HFFc6 (cell line): ENCODE results near the gene MEST. TPM values are rescaled to one million over a fixed set of nuclear protein-coding genes. Genes with fewer than 3 reads are reported as not detected.
"Not testable (repeated sequence)": the region's sequence is repeated elsewhere in the genome, so short reads cannot be mapped to it uniquely, and the experiment has no call there.

Experiments used
- DNase-seq: peaks from one replicate; pipeline ENCODE4 v3.0.0-alpha.2; 2018
- H3K27ac Mint-ChIP-seq: 2 replicates; pipeline ENCODE4 v1.8.0; 2020; ENCODE audit warnings: mild to moderate bottlenecking, mixed read lengths
- H3K27me3 Mint-ChIP-seq: 2 replicates; pipeline ENCODE4 v1.8.0; 2021; ENCODE audit warnings: mild to moderate bottlenecking, moderate library complexity, mixed read lengths; ENCODE audit not compliant: insufficient read depth
- H3K36me3 Mint-ChIP-seq: 2 replicates; pipeline ENCODE4 v1.8.0; 2021; ENCODE audit warnings: low read depth, mixed read lengths
- H3K4me1 Mint-ChIP-seq: 2 replicates; pipeline ENCODE4 v1.8.0; 2020; ENCODE audit warnings: low read depth, mixed read lengths
- H3K4me3 Mint-ChIP-seq: 2 replicates; pipeline ENCODE4 v1.8.0; 2020; ENCODE audit warnings: mild to moderate bottlenecking, moderate library complexity, mixed read lengths
- H3K9me3 Mint-ChIP-seq: 2 replicates; pipeline ENCODE4 v1.8.0; 2020; ENCODE audit warnings: mild to moderate bottlenecking, mixed read lengths
- CTCF ChIP-seq: fragments of 200-600 bp; sonication (generic); IDR thresholded peaks from 2 replicates; pipeline ENCODE4 v1.5.0; 2021; ENCODE audit warnings: antibody characterized with exemption, mild to moderate bottlenecking
- total RNA-seq, 6 experiments: library from RNA; stranded (reverse); fragmentation: NEBNext Ultra II Directional; extraction: Animal tissue kit (Norgen Biotek cat#: 25700); gene quantifications; 2 replicates in 1 of 6; 3 replicates in 5 of 6; pipeline ENCODE4 v1.2.3, GENCODE V29; 2021

The MEST gene
- total RNA-seq, 6 experiments from 2014 or later = 0.28 to 3.7 (median 2.1) TPM

- H3K27ac Mint-ChIP-seq = no peak overlapping the region
- no peak for DNase-seq
- TF ChIP-seq CTCF = no peak
- no peaks in the 10 kb centered on the region for H3K36me3 Mint-ChIP-seq
- no peak overlapping the region for H3K4me3 Mint-ChIP-seq
- H3K9me3 Mint-ChIP-seq = no peaks in the 10 kb centered on the region
- H3K27me3 Mint-ChIP-seq = no peaks in the 10 kb centered on the region
- H3K4me1 Mint-ChIP-seq = no peaks in the 10 kb centered on the region
These were observed 23.6 kb downstream of the MEST start for GRCh38 chr7:130515315-130516040.

- no peak for DNase-seq
- Mint-ChIP-seq H3K9me3 (no peaks in the 10 kb centered on the region), H3K4me1 (no peaks in the 10 kb centered on the region), H3K27me3 (no peaks in the 10 kb centered on the region), H3K36me3 (no peaks in the 10 kb centered on the region), H3K4me3 (no peak overlapping the region), H3K27ac (no peak overlapping the region)
- no peak for TF ChIP-seq CTCF
These were observed 29.5 kb downstream of the MEST start for GRCh38 chr7:130521258-130521951.

GRCh38 chr7:130523519-130524125 lies 31.7 kb downstream of the MEST start:
- H3K4me1 Mint-ChIP-seq, H3K27ac Mint-ChIP-seq, DNase-seq, H3K4me3 Mint-ChIP-seq, H3K27me3 Mint-ChIP-seq, H3K36me3 Mint-ChIP-seq, H3K9me3 Mint-ChIP-seq: not testable (repeated sequence)

GRCh38 chr7:130524628-130525027 lies 32.7 kb downstream of the MEST start:
- Mint-ChIP-seq H3K36me3 (no peaks in the 10 kb centered on the region), H3K27me3 (no peaks in the 10 kb centered on the region; the same call in 1 of the 2 replicates), H3K27ac (no peak overlapping the region), H3K4me3 (no peak overlapping the region), H3K9me3 (no peaks in the 10 kb centered on the region), H3K4me1 (no peaks in the 10 kb centered on the region)
- DNase-seq = no peak
- no peak for TF ChIP-seq CTCF

DNA sequence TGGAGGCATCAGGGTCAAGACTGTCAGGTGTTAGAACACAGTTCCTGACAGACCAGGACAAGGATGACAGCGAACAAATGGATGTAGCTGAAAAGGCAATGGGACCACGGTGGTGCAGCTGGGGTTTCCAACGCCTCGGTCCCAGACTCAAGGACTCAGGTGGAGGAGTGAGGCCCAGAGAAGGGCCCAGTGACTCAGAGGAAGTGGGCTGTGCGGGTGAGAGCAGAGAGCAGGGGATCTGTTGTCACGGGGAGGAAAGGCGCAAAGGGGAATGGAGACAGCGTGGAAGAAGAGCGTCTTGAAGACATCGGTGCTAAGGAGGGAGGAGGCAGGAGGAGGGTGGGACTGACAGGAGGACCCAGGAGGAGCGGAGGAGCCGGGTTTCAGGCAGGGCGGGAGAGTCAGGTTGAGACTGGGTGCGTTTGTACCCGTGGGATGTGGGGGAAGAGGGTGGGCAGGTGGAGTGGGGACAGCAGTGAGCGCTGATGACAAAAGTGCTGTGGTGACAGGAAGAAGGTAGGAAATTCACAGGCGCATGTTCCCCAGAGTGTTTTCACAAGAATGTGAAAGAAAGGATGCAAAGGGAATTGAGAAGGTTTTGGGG lies 36.0 kb downstream of the MEST start:
- H3K4me3 Mint-ChIP-seq = not testable (repeated sequence)

GRCh38 chr7:130529417-130529816 lies 37.5 kb downstream of the MEST start:
- no peaks in the 10 kb centered on the region; the same call in 1 of the 2 replicates for H3K27me3 Mint-ChIP-seq
- H3K9me3 Mint-ChIP-seq = no peaks in the 10 kb centered on the region
- no peak for DNase-seq
- H3K4me1 Mint-ChIP-seq = no peaks in the 10 kb centered on the region
- H3K36me3 Mint-ChIP-seq = no peaks in the 10 kb centered on the region
- H3K27ac Mint-ChIP-seq = no peak overlapping the region
- H3K4me3 Mint-ChIP-seq = no peak overlapping the region
- no peak for TF ChIP-seq CTCF

More for the DNA sequence above, 36.0 kb downstream of the MEST start:
- H3K36me3 Mint-ChIP-seq, H3K27me3 Mint-ChIP-seq, H3K27ac Mint-ChIP-seq, H3K4me1 Mint-ChIP-seq, DNase-seq, H3K9me3 Mint-ChIP-seq: not testable (repeated sequence)

- not testable (repeated sequence) for H3K27ac Mint-ChIP-seq, H3K4me1 Mint-ChIP-seq, H3K4me3 Mint-ChIP-seq, H3K9me3 Mint-ChIP-seq, H3K36me3 Mint-ChIP-seq, DNase-seq, H3K27me3 Mint-ChIP-seq
These were observed 46.0 kb downstream of the MEST start for GRCh38 chr7:130537894-130538293.

DNA sequence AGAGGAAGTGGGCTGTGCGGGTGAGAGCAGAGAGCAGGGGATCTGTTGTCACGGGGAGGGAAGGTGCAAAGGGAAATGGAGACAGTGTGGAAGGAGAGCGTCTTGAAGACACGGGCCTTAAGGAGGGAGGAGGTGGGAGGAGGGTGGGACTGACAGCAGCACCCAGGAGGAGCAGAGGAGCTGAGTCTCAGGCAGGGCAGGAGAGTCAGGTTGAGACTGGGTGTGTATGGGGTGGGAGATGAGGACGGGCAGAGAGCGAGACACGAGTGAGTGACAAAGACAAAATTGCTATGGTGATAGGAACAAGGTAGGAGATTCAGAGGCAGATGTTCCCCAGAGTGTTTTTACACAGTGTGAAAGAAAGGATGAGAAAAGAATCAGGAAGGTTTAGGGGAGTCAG lies 49.4 kb downstream of the MEST start:
- H3K36me3 Mint-ChIP-seq, H3K27me3 Mint-ChIP-seq, DNase-seq, H3K4me3 Mint-ChIP-seq, H3K4me1 Mint-ChIP-seq, H3K9me3 Mint-ChIP-seq, H3K27ac Mint-ChIP-seq: not testable (repeated sequence)

DNA sequence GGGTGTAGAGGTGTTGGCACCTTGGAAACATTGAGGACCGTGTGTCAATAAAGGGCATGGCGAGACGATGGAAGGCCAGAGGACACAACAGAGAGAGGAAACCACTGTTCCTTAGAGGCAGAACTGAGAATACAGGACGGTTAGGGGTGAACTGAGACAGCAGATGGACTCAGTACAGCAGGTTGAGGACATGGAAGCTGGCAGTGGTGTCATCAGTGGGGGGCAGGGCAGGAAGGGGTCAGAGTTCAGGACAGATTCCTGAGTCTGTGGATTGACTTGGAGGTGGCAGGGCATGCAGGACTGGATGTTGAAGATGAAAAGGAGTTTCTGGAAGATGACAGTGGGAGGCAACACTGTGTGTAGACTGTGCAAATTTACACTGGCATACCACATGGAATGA lies 50.4 kb downstream of the MEST start:
- H3K9me3 Mint-ChIP-seq, H3K27me3 Mint-ChIP-seq, H3K4me3 Mint-ChIP-seq, H3K27ac Mint-ChIP-seq, H3K4me1 Mint-ChIP-seq, H3K36me3 Mint-ChIP-seq, DNase-seq: not testable (repeated sequence)
